Right atrium auricular region (tissue), 2 donors: ENCODE results near the gene SLC12A2. TPM values are rescaled to one million over a fixed set of nuclear protein-coding genes. Genes with fewer than 3 reads are reported as not detected.

Source experiments
- DNase-seq: peaks from one replicate; pipeline ENCODE4 v3.0.0-alpha.2; 2019; ENCODE audit warnings: low spot score
- H3K27ac ChIP-seq, 2 donors: fragments of 200-600 bp; sonication (generic); 1 replicate in 1 of 2; 2 replicates in 1 of 2; pipeline ENCODE4 v1.5.1; 2016 to 2019
- H3K27me3 ChIP-seq, 2 donors: fragments of 200-600 bp; sonication (generic); one replicate each; pipeline versions ENCODE4 v1.5.1 to v1.6.0; 2017 to 2019
- H3K36me3 ChIP-seq: fragments of 200-600 bp; sonication (generic); one replicate; pipeline ENCODE4 v1.5.1; 2016
- H3K4me1 ChIP-seq, 2 donors: fragments of 200-600 bp; sonication (generic); one replicate each; pipeline versions ENCODE4 v1.5.1 to v1.6.0; 2017 to 2019
- H3K4me3 ChIP-seq, 2 donors: fragments of 200-600 bp; sonication (generic); 1 replicate in 1 of 2; 2 replicates in 1 of 2; pipeline ENCODE4 v1.5.1; 2017 to 2019; ENCODE audit warnings: mild to moderate bottlenecking in 1 of 2, moderate library complexity in 1 of 2
- H3K9me3 ChIP-seq, 2 donors: fragments of 200-600 bp; sonication (generic); one replicate each; pipeline ENCODE4 v1.5.1; 2019
- total RNA-seq, 2 donors: library from RNA; depleted of rRNA; stranded (reverse); fragments of >200 nt; gene quantifications; one replicate each; pipeline ENCODE4 v1.1.0, GENCODE V29; 2016
- TF ChIP-seq, protein P1 (sequence below), 2 donors: fragments of 200-600 bp; sonication (generic); IDR thresholded peaks; one replicate each; pipeline ENCODE4 v1.5.1; 2019; ENCODE audit warnings: antibody characterized with exemption in 2 of 2

The SLC12A2 gene
- total RNA-seq, 2 donors from 2014 or later: 9.1 to 17.1 TPM

DNA sequence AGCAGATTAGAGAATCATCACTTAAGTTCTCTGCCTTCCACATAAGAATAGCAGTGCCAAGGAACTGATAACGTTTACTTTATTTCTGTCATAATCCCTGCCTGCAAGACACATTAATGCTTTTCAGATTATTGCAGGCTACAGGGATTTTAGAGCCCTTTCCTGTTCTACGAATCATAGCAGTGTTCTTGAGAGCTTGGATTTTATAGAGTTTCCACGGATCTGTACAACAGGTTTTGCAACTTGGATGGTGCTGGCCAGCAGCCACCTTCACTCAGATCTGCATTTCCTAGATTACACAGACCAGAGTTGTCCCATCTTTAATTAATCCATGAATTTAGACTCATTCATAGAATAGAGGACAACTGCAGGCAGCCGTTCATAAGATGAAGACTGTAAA lies 38.1 kb downstream of the SLC12A2 start:
- H3K4me3 ChIP-seq: no peak overlapping the region
- H3K4me1 ChIP-seq: no peaks in the 10 kb centered on the region
- TF ChIP-seq, protein P1, sequence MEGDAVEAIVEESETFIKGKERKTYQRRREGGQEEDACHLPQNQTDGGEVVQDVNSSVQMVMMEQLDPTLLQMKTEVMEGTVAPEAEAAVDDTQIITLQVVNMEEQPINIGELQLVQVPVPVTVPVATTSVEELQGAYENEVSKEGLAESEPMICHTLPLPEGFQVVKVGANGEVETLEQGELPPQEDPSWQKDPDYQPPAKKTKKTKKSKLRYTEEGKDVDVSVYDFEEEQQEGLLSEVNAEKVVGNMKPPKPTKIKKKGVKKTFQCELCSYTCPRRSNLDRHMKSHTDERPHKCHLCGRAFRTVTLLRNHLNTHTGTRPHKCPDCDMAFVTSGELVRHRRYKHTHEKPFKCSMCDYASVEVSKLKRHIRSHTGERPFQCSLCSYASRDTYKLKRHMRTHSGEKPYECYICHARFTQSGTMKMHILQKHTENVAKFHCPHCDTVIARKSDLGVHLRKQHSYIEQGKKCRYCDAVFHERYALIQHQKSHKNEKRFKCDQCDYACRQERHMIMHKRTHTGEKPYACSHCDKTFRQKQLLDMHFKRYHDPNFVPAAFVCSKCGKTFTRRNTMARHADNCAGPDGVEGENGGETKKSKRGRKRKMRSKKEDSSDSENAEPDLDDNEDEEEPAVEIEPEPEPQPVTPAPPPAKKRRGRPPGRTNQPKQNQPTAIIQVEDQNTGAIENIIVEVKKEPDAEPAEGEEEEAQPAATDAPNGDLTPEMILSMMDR (IDR thresholded peaks at IDR 0.05): no peak
- no peaks in the 10 kb centered on the region for H3K27me3 ChIP-seq
- DNase-seq: no peak
- H3K27ac ChIP-seq: no peak overlapping the region
- H3K9me3 ChIP-seq: no peaks in the 10 kb centered on the region
- H3K36me3 ChIP-seq: no peaks in the 10 kb centered on the region

DNA sequence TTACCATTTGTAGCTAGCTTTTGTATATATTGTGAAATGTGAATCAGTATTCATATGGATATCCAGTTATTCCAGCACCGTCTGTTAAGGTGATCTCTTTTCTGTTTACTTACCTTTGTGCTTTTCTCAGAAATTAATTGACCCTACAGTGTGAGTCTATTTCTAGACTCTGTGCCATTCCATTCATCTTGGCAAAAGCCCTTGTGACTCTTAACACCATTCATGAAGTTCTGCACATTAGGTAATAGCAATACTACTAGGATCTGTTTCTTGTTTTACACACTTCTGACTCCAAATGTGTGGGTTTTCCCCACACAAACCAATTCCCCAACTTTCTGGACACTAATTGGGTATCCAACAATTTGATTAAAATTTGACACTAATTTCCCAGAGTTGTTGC lies 40.4 kb downstream of the SLC12A2 start:
- DNase-seq: no peak
- H3K36me3 ChIP-seq: no peaks in the 10 kb centered on the region
- no peak overlapping the region for H3K27ac ChIP-seq
- H3K9me3 ChIP-seq: no peaks in the 10 kb centered on the region
- TF ChIP-seq, protein P1 (IDR thresholded peaks at IDR 0.05): no peak
- H3K4me1 ChIP-seq: no peaks in the 10 kb centered on the region
- H3K4me3 ChIP-seq: no peak overlapping the region
- no peaks in the 10 kb centered on the region for H3K27me3 ChIP-seq

DNA sequence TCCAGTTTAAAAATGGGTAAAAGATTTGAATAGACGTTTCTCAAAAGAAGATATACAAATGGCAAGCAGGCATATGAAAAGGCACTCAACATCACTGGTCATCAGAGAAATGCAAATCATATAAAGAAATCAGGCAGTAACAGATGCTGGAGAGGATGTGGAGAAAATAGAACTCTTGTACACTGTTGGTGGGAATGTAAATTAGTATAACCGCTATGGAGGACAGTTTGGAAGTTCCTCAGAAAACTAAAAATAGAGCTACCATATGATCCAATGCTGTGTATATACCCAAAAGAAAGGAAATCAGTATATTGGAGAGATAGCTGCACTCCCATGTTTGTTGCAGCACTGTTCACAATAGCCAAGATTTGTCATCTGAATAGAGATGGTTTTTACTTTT lies 42.7 kb downstream of the SLC12A2 start:
- no peak overlapping the region for H3K27ac ChIP-seq
- no peaks in the 10 kb centered on the region for H3K4me1 ChIP-seq
- H3K36me3 ChIP-seq: no peaks in the 10 kb centered on the region
- TF ChIP-seq, protein P1 (IDR thresholded peaks at IDR 0.05): no peak
- H3K27me3 ChIP-seq: no peaks in the 10 kb centered on the region
- H3K9me3 ChIP-seq: no peaks in the 10 kb centered on the region
- H3K4me3 ChIP-seq: no peak overlapping the region
- no peak for DNase-seq

DNA sequence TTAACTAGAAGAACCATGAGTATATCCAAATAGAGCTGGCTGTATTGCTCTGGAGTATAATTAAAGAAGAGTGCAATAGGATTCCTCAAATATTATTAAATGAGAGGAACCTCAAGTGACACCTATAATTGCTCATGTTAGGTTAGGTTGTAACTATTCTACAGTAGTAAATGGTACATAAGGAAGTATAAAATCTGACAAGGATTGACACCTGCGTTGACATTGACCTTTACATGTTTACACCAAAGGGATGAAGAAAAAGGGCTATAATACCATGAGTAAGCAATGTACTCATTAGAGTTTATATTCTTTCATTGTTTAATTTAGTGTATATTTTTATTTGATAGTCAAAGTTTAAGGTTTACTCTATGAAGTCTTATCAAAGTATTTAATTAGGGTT lies 48.9 kb downstream of the SLC12A2 start:
- Histone ChIP-seq H3K9me3 (no peaks in the 10 kb centered on the region), H3K27me3 (no peaks in the 10 kb centered on the region), H3K27ac (no peak overlapping the region), H3K4me3 (no peak overlapping the region), H3K4me1 (no peaks in the 10 kb centered on the region), H3K36me3 (no peaks in the 10 kb centered on the region)
- DNase-seq: no peak
- TF ChIP-seq, protein P1 (IDR thresholded peaks at IDR 0.05): no peak

DNA sequence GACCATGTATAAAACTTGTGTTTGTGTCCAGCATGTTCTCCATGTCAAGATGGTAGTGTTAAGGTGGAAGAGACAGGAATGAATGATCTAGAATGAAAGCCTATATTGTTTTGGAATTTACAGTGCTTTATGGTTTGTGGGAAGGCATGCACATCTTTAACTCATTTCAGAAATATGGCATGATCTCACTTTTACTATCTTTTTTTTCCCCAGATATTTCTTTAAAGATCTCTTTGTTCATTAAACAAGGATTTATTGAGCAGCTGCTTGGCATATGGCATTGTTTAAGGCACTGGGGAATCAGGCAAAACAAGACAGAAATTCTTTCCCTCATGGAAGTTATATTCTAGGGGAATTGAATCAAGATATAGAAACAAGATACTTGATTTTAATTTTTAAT lies 51.7 kb downstream of the SLC12A2 start:
- H3K4me1 ChIP-seq: no peaks in the 10 kb centered on the region
- H3K27me3 ChIP-seq: no peaks in the 10 kb centered on the region
- no peak overlapping the region for H3K27ac ChIP-seq
- TF ChIP-seq, protein P1 (IDR thresholded peaks at IDR 0.05): no peak
- H3K4me3 ChIP-seq: no peak overlapping the region
- no peaks in the 10 kb centered on the region for H3K9me3 ChIP-seq
- H3K36me3 ChIP-seq: peaks cover 11% of the 10 kb centered on the region
- no peak for DNase-seq

DNA sequence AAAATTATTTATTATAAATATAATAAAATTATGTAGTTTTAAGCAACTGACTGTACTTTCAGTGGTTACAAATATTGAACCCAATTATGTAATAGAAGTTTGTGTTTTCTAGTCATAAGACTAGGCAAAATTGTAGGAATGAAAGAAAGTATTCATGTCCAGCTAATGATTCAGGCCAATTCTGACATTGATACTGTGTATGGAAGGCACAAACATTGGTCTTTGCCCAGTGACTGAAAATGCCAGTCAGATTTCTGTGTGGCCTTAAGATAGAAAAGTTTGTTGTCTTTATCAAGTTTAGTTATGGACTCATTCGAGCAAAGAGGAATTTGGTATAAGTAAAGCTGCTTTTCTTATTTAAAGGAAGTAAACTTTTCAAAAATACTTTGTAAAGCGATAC lies 60.3 kb downstream of the SLC12A2 start:
- DNase-seq: no peak
- Histone ChIP-seq H3K27me3 (no peaks in the 10 kb centered on the region), H3K27ac (no peak overlapping the region), H3K4me3 (no peak overlapping the region), H3K36me3 (peaks cover 20% of the 10 kb centered on the region), H3K4me1 (no peaks in the 10 kb centered on the region), H3K9me3 (no peaks in the 10 kb centered on the region)
- TF ChIP-seq, protein P1 (IDR thresholded peaks at IDR 0.05): no peak
